ENCODE measurements around the gene KIAA2012.

DNA sequence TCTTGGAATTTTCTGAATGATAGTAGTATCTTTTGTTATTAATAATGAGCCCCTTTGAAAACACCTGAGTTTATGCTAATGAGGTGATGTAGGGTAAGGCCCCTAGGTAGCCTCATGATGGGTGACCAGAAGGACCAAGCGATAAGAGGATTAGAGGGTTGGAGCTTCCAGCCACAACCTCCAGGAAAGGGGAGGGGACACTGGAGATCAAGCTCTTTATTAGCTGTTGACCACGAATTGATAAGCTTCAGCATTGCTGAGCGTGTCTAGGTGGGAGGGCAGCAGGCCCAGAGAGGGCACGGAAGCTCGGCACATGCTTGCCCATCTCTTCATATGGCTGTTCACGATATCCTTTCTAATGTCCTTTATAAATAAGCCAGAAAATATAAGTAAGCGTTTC is 39.0 kb downstream of the KIAA2012 start:
- TF ChIP-seq POLR2A (IDR thresholded peaks at IDR 0.05; ENCODE audit: low read length) (no peak), GATA1 (IDR thresholded peaks at IDR 0.05; ENCODE audit: low read depth, low read length) (no peak)

Measured in erythroblast (primary cell).